Mesodermal cell (in vitro differentiated cells): Measurements from ENCODE around the gene UQCRH.
"Not testable (repeated sequence)": the region's sequence is repeated elsewhere in the genome, so short reads cannot be mapped to it uniquely, and the experiment has no call there.

Source experiments
- H3K27ac ChIP-seq: 2 replicates; pipeline ENCODE4 v1.7.0; 2013; ENCODE audit warnings: mild to moderate bottlenecking, low read depth, low read length, moderate library complexity; ENCODE audit not compliant: severe bottlenecking
- H3K36me3 ChIP-seq: 2 replicates; pipeline ENCODE4 v1.7.1; 2013; ENCODE audit warnings: mild to moderate bottlenecking, low read length, moderate library complexity; ENCODE audit not compliant: control insufficient read depth, insufficient read depth
- H3K4me1 ChIP-seq: one replicate; pipeline ENCODE4 v1.7.1; 2013; ENCODE audit warnings: mild to moderate bottlenecking, low read length; ENCODE audit not compliant: insufficient read depth, control insufficient read depth, poor library complexity, severe bottlenecking
- H3K4me3 ChIP-seq: 2 replicates; pipeline ENCODE4 v1.7.0; 2013; ENCODE audit warnings: low read length, control low read depth, mild to moderate bottlenecking; ENCODE audit not compliant: insufficient read depth, poor library complexity, severe bottlenecking; ENCODE audit errors: extremely low read depth
- H3K9me3 ChIP-seq: 2 replicates; pipeline ENCODE4 v1.7.1; 2013; ENCODE audit warnings: mild to moderate bottlenecking, low read length, moderate library complexity; ENCODE audit not compliant: control insufficient read depth
- WGBS, 2 experiments: methylation state at CpG; one replicate each; pipeline ENCODE4 v1.1.5; 2013; ENCODE audit warnings: missing lambda C conversion rate in 2 of 2; ENCODE audit not compliant: insufficient coverage in 2 of 2; 5-methylcytosine and 5-hydroxymethylcytosine counted together

UQCRH gene

DNA sequence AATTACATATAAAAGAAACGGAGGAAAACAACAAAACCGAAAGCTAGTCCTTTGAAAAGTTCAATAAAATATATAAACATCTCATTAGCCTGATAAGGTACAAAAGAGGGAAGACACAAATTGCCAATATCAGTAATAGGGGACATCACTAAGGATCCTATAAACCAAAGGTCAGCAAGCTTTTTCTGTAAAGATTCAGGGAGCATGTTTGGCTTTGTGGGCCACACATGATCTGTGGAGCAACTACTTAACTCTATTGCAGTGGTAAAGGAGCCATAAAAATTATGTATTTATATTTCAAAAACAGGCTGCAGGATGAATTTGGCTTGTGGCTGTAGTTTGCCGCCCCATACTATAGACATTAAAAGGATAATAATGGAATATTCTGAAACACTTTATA is 31.6 kb downstream of the UQCRH start:
- Histone ChIP-seq H3K36me3 (no peaks in the 10 kb centered on the region), H3K4me1 (peaks cover 8% of the 10 kb centered on the region), H3K9me3 (no peaks in the 10 kb centered on the region), H3K4me3 (no peak overlapping the region), H3K27ac (no peak overlapping the region)
- no CpG with 5 or more reads among the region's 3 CpGs for WGBS, 2 experiments

DNA sequence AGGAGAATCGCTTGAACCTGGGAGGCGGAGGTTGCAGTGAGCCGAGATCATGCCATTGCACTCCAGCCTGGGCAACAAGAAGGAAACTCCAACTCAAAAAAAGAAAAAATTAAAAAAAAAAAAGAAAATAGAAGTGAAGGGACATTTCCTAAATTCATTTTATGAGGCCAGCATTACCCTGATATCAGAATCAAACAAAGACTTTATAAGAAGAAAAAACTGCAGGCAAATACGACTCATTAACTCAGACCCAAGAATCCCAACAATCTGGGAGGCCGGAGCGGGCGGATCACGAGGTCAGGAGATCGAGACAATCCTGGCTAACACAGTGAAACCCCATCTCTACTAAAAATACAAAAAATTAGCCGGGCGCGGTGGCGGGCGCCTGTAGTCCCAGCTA is 33.9 kb downstream of the UQCRH start:
- H3K4me1 ChIP-seq, result peaks cover 13% of the 10 kb centered on the region
- H3K27ac ChIP-seq, H3K9me3 ChIP-seq, H3K4me3 ChIP-seq, H3K36me3 ChIP-seq: not testable (repeated sequence)
- WGBS, 2 experiments, result 88 to 100% methylated on average over 1 to 6 of the region's 14 CpGs

DNA sequence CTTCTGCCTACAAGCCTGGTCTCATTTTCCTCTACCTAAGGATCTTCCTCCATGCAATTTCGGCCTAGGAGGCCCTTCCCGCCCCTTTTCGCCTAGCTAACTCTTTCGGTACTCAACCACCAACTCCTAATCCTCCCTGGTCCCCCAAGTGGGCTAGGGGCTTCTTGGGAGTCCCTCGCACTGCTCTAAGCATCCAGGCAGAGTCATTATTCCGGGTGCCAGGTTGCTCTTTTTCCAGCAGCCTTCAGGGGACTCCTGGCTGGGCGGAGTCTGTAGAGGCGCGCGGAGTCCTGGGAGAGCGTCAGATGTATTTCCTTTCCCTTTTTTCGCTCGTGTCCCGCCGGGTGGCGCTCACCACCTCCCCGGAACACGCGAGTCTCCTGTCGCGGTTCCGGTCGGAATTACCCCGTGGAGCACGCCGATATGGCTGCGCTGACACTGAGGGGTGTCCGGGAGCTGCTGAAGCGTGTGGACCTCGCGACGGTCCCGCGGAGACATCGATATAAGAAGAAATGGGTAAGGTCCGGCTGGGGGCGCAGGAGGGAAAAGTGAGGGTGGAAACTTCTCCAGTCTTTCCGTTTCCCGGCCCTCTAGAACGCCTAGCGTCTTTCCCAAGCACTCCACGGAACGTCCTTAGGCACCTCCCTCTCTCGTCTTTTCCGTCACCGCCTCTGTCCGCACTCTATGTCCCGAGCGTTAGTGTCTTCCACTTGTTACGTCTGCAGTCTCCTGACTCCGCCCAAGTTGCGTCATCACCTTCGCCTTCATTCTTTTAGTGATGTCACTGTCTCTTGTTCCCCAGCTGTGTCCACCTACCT is 37.1 kb downstream of the UQCRH start, which contains the start of gene NSUN4:
NSUN4 (plus strand) TSS at position 404 of the 818 bp plus-strand sequence; CDS start at position 424, 20 bp downstream.
- Histone ChIP-seq H3K9me3 (no peaks in the 10 kb centered on the region), H3K4me3 (peak within 1 kb of the TSS; percentile 64), H3K36me3 (peaks cover 34% of the 10 kb centered on the region), H3K4me1 (peaks cover 13% of the 10 kb centered on the region), H3K27ac (peak within 1 kb of the TSS; percentile 95)
- WGBS, 2 experiments, result 0% methylated on average over 46 to 52 of the region's 53 CpGs

DNA sequence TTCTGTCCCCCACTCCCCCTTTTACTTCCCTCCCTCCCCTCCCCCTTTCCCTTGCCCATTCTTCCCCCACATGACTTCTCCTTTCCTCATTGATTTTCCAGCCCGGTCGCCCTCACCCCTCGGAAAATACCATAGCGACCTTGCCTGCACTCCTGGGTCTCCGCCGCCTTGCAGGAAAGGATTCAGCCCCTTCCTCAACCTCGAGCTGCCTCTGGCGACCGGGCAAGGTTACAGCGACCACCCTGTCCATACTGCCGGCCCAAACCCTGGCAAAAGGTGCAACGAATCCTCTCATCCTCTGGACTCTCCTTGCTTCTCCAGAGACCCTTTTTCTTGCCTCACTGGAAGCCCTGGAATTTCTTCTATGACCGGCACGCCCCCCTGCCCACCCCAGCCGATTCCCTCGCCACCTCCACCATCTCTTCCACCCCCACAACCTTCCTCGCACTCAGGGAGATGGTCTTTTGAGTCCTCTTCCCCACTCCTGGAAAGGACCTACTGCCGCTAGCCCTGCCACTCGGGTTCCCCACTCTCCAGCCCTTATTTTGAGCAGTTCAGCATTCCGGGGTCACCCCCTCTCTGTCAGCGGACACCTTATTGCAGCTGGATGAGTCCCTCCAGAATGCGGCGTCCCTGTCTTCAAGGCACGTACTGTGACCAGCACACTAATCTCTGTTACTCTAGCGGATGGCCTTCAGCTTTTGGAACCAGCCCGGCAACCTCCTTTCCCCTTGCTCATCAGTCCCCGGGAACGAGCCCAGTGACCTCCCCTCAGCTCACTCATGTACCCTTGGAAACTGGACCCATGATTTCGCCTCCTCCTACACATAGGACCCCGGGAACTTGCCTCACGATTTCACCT is 38.0 kb downstream of the UQCRH start:
- H3K4me3 ChIP-seq, result peak overlapping the region; percentile 64
- peaks cover 39% of the 10 kb centered on the region for H3K36me3 ChIP-seq
- WGBS, 2 experiments, result 60 to 65% methylated on average over 24 to 31 of the region's 31 CpGs
- H3K27ac ChIP-seq, result peak overlapping the region; percentile 95
- peaks cover 13% of the 10 kb centered on the region for H3K4me1 ChIP-seq
- no peaks in the 10 kb centered on the region for H3K9me3 ChIP-seq

DNA sequence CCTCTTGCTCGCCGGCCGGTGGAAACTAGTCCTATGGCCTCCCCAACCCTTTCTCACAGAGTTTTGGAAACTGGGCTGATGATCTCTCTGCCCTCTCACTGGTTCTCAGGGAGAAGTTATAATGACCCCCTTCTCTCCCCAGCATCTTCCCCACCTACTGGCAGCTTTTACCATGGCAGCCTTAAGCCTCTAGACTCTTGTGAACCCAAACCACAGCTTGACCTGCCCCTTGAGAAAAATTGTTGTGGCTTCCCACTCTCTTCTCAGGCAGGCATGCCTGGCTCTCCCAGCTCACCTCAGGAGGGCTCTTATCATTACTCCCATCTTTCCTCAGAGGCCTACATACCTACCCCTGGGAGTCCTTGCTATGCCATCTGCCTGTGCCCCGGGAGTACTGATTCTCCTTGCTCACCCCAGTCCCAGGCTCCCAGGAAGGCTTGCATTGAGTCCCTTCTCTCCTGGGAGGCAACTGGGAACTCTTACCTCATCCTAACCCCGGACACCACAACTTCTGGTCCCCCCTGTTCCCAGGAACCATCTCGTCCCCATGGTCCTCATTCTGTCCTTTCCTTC is 38.7 kb downstream of the UQCRH start:
- Histone ChIP-seq H3K4me1 (peaks cover 13% of the 10 kb centered on the region), H3K9me3 (no peaks in the 10 kb centered on the region), H3K4me3 (no peak overlapping the region), H3K27ac (no peak overlapping the region), H3K36me3 (peaks cover 46% of the 10 kb centered on the region)
- 92 to 96% methylated on average over 6 of the region's 6 CpGs for WGBS, 2 experiments

DNA sequence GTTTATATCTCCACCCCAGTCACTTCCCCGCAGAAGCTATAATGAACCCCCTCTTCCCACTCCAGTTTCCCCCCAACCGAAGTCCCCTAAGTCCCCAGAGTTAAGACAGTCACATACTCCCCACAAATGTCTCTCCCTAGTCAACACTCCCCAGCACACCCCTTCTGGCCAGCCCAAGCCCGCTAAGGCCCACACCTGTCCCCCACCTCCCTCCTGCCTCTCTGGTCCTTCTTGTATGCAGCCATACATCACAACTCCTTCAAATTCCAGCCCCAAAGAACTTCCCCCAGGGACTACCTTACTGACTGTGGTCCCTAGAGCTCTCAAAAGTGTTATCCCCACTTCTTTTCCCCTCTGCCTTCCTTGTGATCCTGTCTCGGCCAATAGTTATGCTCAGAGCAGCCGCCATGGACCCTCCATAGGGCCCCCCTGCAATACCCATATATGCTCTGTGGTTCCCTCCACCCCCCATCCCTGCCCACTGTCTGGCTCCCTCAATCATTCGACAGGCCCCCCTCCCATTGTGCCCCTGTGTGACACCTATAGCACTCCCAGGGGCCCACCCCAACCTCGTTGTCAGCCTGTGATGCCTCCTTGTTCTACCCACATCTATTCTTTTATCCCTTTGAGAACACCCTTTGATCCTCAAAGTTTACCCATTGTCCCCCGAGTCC is 39.3 kb downstream of the UQCRH start:
- 93 to 98% methylated on average over 4 to 7 of the region's 8 CpGs for WGBS, 2 experiments
- Histone ChIP-seq H3K36me3 (peaks cover 52% of the 10 kb centered on the region), H3K9me3 (no peaks in the 10 kb centered on the region), H3K27ac (no peak overlapping the region), H3K4me1 (peaks cover 13% of the 10 kb centered on the region), H3K4me3 (no peak overlapping the region)

DNA sequence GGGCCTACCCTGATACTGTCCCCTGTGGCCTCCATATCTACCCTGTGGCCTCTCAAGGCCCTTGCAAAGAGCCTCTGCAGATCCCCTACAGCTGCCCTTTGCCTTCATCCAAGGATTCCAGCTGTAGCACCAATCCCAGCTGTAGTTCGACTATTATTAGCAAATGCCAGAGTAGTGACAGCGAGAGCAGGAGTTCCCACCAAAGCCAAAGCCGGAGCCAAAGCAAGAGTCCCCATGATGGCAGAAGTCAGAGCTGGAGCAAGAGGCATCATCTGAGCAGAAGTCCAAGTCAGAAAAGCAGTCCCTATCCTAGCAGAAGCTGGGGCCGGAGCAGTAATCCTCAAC is 39.8 kb downstream of the UQCRH start:
- Histone ChIP-seq H3K36me3 (peaks cover 57% of the 10 kb centered on the region), H3K4me1 (peaks cover 13% of the 10 kb centered on the region), H3K27ac (no peak overlapping the region), H3K9me3 (no peaks in the 10 kb centered on the region), H3K4me3 (no peak overlapping the region)
- WGBS, 2 experiments, result 95 to 100% methylated on average over 4 of the region's 4 CpGs

DNA sequence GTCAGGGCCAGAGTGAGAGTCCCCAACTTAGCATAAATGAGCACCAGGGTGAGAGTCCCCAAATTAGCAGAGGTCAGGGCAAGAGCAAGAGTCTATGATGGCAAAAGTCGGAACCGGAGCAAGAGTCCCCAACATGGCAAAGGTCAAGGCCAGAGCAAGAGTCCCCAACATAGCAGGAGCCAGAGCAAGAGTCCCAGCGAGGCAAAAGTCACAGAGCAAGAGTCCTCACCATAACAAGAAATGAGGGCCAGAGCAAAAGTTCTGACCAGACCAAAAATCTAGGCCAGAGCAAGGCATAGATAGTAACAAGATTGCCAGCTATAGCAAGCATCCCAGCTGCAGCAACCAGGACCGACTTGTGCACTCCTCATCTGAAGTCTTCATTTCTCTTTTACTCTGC is 40.2 kb downstream of the UQCRH start:
- H3K36me3 ChIP-seq, result peaks cover 61% of the 10 kb centered on the region
- no peak overlapping the region for H3K4me3 ChIP-seq
- no peak overlapping the region for H3K27ac ChIP-seq
- H3K4me1 ChIP-seq, result peaks cover 13% of the 10 kb centered on the region
- H3K9me3 ChIP-seq, result no peaks in the 10 kb centered on the region
- WGBS, 2 experiments, result 95% methylated on average over 4 of the region's 4 CpGs

DNA sequence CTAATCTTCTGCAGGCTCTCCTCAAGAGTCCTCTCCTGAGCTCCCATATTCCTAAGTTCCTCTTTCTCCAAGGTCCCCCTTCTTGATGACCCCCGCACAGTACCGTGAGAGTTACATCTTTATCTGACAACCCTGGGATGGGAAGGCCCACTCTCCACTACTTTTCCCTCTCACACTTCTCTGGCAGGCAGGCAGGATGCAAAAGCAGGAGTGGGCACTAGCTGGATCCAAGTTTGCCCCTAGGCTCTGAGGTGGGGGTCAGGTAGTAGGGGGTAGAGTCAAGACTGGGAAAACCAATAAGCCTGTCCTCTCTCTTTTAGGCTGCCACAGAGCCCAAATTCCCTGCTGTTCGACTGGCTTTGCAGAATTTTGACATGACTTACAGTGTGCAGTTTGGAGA is 41.0 kb downstream of the UQCRH start:
- Histone ChIP-seq H3K4me3 (no peak overlapping the region), H3K9me3 (no peaks in the 10 kb centered on the region), H3K4me1 (peaks cover 11% of the 10 kb centered on the region), H3K27ac (no peak overlapping the region), H3K36me3 (peaks cover 69% of the 10 kb centered on the region)
- 78 to 100% methylated on average over 1 of the region's 3 CpGs for WGBS, 2 experiments

DNA sequence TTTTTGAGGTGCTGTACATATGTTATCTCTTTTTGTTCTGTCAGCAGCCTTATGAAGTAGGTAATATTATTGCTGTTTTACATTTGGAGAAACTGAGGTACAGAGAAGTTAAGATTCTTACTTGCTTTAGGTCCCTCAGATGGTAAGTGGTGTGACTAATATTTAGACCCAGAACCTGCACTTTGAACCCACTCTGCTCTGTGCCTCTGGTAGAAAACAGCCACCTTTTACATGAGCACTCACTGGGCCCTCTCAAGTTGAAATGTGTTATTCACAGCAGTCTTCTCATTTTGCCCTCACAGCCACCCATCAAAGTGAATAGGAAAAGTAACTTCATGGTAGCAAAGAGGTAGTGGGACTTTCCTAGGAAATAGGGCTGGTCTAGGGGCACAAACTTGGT is 41.8 kb downstream of the UQCRH start:
- peaks cover 6% of the 10 kb centered on the region for H3K4me1 ChIP-seq
- no peaks in the 10 kb centered on the region for H3K9me3 ChIP-seq
- no peak overlapping the region for H3K4me3 ChIP-seq
- H3K27ac ChIP-seq, result no peak overlapping the region
- peaks cover 77% of the 10 kb centered on the region for H3K36me3 ChIP-seq
